IPS-11a (cell line): ENCODE data around the gene MYO7A.
A peak's percentile ranks its signal among the peaks of the same experiment; 100 is the strongest.

ENCODE experiments used
- H3K4me3 ChIP-seq: one replicate; pipeline ENCODE4 v1.5.1; 2013; ENCODE audit warnings: low read depth, low read length, control low read depth

Gene MYO7A

DNA sequence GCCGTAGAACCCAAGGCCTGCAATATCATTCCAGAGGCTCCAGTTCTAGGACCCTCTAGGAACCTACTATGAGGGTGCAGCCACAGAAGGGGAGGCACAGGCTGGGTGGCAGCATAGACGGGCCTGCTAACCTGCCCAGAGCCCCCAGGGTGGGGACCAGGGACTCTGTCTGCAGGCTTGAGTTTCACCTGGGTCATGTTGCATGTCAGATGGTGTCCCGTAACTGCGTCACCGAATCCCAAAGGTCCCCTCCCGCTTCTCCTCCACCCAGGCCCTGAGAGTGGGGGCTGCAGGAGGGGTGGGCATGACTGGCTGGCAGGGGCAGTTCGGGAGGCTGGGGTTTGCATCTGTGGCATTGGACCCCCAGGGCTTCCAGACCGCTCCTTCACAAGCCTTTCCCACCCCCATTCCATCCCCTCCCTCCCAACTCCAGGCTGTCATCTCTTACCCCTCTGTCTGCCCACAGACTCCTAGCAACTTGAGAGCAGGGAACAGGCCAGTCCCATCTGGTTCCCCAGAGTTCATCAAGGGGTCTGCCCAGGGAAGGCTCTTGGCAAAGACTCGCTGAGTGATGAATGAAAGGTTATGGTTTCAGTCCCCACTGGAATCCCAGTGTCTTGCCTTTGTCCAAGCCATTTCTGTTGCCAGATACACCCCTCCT is 16.3 kb downstream of the MYO7A start:
- no peak overlapping the region for H3K4me3 ChIP-seq

DNA sequence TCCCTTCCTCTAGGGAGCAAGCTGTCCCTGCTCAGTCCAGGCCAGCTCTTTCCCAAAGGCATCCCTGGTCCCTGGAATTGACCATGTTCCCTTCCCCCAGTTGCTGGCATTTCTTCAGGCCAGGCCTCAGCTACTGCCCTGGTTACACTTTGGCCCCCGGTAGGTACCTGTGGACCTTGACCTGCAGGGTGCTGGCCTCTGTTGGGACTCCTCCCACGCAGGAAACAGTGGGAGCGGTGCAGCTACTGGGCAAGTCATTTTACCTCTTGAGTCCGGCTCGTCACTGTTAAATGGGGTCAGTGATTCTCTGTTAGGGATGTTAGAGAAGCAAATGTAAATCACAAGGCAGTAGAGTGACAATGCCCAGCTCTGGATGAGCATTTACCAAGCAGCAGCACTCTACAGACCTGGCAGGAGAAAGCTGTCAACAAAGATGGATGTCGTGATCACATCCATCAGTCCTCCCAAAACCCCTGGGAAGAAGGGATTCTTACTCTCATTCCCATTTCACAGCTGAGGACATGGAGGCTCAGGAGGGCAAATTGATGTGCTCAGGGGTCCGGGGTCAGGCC is 16.9 kb downstream of the MYO7A start:
- H3K4me3 ChIP-seq = no peak overlapping the region

DNA sequence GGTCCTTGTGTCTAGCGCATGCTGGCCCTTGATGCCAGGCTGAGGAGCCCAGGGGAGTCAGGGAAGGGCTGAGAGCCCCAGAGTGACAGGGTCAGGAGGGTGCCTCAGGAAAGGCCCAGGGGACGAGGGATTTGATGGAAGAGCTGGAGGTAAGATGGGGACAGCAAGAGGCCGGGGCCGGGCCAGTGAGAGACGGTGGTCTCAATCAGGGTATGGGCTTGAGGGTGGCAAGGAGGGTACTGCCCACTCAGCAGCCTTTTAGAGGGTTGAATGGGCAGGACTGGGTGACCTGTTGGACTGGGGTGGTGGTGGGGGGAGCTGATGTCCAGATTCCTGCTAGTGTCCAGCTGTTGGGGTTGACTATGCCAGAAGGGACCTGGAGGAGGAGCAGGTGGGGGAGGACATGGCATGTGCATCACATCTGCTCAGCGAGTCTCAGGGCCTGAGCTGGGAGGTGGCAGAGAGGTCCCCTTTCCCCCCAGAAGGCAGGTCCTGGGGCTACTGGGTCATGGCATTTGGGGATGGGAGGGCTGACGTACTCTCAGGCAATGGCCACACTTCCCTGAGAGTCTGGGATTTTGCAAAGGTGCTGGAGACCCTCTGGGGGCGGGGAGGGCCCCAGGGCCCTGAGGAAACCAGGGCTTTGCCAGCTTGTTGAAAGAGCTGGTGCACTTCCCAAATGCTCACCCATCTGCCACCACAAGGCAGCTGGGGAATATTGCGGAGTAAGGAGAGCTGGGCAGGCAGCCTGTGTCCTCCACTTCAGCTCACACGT is 18.4 kb downstream of the MYO7A start:
- no peak overlapping the region for H3K4me3 ChIP-seq

DNA sequence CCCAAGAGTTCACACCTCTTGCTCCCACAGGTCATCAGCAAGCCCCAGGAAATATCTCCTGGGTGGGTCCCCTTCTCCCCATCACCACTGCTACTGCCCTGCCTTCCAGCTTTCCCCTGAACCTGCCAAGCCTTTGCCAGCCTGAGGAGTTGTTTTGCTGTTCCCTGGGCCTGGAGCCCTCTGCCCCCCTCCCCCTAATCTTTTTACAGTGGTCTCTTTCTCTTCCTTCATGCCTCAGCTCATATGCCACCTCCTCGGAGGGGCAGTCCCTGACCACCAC is 18.9 kb downstream of the MYO7A start:
- no peak overlapping the region for H3K4me3 ChIP-seq

DNA sequence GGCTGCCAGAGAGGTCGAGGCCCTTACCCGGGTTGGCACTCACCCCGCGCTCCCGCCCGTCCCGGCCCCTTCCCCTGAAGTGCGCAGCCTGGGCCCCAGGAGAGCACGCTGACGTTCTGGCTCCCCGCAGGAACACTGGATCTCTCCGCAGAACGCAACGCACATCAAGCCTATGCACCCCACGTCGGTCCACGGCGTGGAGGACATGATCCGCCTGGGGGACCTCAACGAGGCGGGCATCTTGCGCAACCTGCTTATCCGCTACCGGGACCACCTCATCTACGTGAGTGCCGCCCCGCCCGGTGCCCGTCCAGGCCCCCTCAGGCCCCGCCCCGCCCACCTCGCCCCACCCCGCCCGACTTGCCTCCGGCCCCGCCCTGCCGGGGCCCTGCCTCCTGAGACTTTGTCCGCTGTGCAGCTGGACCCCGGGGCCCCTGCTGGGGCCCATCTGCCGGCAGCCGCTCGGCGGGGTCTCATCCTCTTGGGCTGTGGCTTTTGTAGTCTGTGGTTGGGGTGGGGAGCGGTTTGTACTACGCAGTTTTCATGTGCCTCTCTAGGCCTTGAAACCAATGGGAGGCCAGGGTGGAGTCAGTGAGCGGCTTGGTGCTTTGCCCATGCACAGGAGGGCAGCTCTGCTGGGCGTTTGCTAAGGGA is 19.7 kb downstream of the MYO7A start:
- H3K4me3 ChIP-seq = peak overlapping the region; percentile 65

DNA sequence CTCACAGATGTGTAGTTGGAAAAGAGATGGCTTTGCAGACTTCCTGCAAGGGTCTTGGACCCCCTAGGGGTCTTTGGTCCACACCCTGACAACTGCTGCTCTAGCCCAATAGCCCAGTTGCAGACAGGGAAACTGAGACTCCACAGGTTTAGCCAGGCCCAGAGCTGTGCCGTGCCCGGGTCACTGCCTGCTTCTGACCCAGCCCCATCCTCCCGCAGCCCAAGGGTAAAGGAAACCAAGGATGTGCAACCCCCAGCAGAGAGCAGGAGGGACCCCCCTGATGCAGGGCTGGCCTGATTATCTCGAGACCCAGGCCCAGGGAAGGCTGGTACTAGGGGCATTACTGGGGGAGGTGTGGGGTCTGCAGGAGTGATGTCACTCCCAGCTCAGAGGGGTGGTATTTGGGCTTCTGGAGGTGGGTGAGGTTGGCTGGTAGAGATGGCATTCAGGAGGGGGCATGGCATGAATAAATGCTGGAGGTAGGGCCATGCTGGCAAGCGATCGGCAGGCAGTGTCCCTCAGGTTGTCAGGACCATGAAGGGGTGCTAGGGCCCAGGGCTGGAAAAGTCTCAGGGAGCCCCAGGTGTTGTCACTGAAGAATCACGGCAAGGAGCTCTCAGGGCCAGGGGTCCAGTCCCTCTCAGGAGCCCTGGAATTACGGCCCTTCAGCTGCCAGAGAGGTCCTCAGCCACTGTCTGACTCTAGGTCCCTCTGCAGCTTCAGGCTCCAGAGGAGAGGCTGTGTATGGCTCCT is 21.1 kb downstream of the MYO7A start:
- no peak overlapping the region for H3K4me3 ChIP-seq

DNA sequence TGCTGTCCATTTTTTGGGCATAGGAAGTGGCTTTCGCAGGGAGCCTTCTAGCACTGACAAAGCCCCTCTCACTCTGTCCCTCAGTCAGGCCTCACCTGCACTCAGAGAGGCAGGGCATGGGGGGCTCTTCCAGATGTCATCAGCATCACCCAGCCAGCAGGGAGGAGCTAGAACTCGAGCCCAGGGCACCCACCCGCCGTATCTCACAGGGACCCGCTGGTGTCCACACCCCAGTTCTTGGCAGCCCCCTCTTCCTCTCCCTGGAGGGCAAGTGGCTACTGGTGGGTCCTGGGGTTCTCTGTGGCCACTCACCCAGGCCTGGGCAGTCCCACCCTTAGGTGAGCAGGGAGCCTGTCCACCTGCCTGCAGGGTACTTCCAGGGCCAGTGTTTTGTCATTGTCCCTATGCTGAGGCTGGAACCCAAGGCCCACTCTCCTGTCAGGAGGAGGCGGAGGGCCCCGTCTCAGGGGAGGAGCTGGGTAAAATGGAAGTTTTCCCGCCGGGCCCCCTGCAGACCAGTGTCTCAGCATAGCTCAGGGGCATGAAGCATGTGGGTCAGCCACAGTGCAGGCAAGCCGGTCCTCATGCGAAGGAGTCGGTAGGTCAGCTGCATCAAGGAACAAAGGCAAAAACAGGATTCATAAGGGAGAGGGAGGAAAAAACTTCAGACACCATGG is 21.8 kb downstream of the MYO7A start:
- no peak overlapping the region for H3K4me3 ChIP-seq

DNA sequence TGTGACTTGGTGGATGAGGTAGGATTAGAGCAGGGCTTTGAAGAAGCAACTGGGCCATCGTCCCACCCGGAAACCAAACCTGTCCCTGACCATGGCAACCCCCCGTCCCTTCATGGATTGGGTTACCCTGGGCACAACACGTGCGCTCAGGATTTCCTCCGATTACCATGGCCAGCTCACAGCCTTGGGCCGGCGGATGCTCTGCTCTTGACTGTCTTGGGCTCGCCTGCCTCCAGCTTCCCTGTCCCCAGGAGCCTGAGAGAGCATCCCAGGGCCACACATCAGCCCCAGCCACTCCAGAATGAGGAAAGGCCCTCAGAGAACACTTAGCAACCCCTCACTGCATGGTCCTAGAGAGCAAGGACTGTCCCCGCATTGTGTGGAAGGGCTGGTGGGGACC is 22.8 kb downstream of the MYO7A start:
- no peak overlapping the region for H3K4me3 ChIP-seq

DNA sequence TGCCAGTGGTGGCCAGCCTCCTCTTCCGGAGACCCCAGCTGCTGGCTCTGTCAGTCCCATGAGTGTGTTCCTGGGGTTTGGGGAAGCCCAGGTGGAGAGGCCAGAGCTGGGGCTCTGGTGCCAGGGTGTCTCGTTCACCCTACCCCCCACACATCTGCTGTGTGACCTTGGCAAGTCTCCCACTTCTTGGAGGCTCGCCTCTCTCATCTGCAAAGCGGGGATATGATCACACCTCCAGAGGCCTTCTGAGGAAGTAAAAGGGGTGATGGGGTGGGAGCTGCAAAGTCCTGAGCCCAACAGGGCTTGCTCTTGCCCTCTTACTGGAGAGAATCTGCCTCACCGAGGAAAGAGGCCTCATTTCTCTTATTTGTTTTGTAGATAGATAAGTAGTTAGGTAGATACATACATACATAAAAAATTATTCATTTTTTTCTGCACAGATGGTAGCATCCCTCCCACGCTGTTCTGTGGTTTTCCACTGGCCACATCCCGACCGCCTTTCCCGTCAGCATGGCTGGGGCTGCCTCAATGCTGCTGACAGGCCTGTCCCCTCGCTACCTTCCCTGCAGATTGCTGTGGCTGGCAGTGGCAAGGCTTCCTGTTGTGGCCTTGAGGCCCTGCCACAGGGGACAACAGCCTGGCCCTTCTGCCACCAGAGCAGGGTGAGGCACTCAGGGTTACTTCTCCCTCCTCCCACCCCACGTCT is 23.9 kb downstream of the MYO7A start:
- H3K4me3 ChIP-seq = no peak overlapping the region

DNA sequence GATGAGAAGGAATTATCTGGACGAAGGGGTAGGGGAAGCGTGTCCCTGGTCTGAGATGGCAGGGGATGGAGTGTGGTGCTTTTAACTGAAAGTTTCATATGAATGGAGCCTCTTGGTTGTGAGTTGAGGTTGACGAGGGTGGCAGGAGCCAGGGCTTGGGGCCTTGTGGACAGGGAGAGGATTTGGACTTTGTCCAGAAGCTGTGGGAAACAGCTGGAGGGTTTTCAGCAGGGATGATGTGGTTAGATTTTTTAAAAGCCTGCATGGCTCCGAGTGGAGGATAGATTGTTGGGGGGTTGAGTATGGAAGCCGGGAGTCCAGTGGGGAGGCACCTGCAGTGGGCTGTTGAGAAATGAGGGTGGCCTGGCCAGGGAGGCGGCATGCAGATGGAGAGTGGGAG is 24.8 kb downstream of the MYO7A start:
- no peak overlapping the region for H3K4me3 ChIP-seq

DNA sequence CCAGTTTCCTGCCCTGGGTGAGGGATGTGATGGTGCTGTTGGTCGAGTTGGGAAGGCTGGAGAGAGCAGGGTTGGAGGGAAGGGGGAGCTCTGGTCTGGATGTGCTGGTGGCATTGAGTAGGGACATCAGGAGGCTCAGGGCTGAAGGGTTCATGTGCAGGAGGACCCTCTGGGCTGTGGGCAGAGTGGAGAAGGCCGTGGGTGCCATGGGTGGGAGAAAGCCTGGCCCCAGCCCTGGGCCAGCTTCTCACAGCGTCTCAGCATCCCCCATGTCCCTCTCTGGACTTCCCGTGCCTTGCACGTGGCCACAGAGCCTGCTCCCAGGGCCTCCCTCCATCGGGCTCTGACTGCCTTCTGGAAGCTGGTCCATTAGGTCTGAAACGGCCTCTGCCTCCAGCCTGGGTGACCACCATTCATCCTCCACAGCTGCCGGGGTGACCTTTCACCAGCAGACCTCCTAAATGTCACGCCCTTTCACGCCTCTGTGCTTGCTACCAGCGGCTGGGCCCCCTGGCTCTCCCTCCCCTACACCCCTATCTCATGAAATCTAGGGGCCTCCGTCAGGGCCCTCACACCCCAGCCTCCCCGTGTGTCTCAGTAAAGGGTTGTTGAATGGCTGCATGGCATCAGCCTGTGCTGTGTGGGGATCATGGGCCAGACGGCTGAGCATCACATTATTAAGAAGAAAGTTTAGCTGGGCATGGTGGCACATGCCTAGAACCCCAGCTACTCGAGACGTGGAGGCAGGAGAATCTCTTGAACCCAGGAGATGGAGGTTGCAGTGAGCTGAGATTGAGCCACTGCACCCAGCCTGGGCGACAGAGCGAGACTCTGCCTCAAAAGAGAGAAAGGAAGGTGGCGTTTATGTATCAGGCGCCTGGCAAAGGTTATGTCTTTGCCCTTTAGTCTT is 25.5 kb downstream of the MYO7A start:
- no peak overlapping the region for H3K4me3 ChIP-seq

DNA sequence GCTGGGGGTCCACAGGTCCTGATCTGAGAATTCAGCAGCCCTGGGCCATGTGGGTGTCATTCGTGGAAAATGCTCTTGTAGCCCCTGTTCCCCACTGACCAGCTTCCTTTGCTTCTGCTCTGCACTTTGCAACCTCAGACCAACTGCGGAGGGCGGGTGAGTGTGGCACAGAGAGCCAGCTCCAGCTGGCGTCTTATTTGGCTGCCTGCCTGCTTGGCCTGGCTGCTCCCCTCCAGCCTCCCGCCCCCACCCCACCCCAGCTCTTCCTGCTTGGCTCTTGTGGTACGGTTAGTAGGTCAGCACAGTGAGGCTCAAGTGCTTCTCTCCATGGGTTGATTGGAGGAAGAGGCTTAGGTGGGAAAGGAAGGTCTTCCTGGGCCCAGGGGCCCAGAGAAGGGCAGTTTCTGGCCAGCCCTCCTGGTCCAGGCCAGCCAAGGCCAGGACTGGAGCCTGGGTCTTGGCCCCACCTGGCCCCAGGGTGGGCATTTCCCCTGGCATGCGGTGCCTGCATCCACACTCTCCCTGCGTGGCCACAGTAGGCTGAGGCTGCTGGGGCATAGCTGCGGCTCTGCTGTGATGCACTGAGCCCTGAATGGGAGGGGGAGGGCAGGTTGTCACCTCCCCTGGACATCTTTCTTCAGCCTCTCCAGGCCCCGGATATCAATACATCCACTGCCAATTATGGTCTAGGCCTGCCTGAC is 26.5 kb downstream of the MYO7A start:
- H3K4me3 ChIP-seq = no peak overlapping the region

DNA sequence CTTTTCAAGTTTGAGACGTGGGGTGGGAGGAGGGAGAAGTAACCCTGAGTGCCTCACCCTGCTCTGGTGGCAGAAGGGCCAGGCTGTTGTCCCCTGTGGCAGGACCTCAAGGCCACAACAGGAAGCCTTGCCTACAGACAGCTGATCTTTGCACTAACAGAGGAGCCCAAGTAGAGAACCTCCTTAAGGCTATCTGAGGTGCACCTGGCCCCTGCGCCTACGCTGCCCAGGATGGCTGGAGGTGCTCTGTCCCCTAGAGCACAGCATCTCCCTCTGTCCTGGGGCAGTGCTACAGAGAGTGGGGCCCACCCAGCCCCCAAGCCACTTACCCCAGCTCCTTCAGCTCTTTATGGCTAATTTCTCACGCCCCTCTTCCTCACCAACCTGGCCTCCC is 27.0 kb downstream of the MYO7A start:
- no peak overlapping the region for H3K4me3 ChIP-seq

DNA sequence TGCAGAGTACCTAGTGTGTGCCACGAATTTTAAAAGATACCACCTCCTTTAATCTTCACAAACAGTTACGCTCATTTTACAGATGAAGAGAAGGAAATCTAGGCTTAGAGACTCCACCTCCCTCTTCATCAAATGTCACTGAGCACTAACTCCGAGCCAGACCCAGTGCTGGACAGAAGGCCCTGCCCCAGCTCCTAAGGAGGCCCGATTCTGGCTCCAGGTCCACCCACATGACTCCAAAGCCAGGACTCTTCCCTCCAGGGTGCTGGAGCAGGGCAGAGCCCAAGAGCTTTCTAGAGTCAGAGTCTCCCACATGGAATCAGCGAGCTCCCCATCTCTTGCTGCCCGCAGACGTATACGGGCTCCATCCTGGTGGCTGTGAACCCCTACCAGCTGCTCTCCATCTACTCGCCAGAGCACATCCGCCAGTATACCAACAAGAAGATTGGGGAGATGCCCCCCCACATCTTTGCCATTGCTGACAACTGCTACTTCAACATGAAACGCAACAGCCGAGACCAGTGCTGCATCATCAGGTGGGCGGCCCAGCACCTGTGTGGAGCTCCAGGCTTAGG is 27.6 kb downstream of the MYO7A start:
- no peak overlapping the region for H3K4me3 ChIP-seq

DNA sequence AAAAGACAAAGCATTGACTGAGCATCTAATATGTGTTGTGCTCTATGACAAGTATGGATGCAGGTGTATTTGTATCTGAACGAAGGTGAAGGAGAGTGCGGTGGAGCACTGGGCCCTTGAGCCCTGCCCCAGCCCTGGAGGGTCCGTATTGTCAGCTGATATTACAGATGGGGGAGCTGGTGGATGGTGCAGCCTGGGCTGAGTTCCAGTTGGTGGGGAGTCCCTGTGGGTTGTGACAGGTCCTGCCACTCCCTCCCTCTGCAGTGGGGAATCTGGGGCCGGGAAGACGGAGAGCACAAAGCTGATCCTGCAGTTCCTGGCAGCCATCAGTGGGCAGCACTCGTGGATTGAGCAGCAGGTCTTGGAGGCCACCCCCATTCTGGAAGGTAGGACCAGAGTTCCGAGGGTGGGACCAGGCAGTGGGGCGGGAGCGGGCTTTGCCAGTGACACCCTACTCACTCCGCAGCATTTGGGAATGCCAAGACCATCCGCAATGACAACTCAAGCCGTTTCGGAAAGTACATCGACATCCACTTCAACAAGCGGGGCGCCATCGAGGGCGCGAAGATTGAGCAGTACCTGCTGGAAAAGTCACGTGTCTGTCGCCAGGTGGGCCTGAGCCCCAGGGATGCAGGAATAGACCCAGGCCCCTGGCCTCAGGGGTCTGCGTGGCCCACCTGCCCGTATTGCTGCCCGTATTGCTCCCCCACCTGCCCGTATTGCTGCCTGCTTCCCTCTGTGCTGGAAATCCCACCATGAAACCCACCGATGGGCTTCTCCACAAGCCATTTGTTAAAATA is 28.6 kb downstream of the MYO7A start:
- H3K4me3 ChIP-seq = no peak overlapping the region

DNA sequence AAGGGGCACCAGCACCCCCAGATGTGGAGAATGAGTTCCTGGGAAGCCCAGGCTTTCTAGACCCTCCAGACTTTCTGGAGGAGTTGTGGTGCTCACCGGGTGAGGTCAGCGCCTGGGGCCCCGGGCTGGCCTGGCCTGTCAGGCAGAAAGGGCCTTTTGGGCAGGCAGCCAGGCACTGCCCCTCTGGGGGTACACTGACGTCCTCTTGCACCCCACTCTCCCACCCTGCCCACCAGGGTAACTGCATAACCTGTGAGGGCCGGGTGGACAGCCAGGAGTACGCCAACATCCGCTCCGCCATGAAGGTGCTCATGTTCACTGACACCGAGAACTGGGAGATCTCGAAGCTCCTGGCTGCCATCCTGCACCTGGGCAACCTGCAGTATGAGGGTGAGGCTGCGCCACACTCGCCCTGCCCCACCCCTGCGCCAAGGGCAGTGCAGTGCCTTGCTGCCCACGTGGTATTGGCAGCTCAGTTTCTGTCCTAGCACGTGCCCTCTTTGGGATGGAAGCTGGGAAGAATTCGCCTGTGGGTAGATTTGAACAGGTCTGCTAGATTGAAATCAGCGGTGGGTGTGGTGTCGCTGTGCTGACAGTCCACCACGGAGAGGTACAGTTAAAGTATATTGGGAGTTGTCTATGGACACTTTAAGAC is 30.1 kb downstream of the MYO7A start:
- no peak overlapping the region for H3K4me3 ChIP-seq
